Coronary artery (tissue), 2 donors: ENCODE results near the gene KRT222.

Experiments used
- DNase-seq: peaks from one replicate; pipeline ENCODE4 v3.0.0-alpha.2; 2017; ENCODE audit warnings: low spot score
- H3K27ac ChIP-seq, 2 donors: fragments of 200-600 bp; sonication (generic); one replicate each; pipeline ENCODE4 v1.5.1; 2016 to 2019
- H3K4me3 ChIP-seq: fragments of 200-600 bp; sonication (generic); 2 replicates; pipeline ENCODE4 v1.5.1; 2016; ENCODE audit warnings: mild to moderate bottlenecking, moderate library complexity
- TF ChIP-seq, protein P1 (sequence below): fragments of 200-600 bp; sonication (generic); IDR thresholded peaks from one replicate; pipeline ENCODE4 v1.5.1; 2019; ENCODE audit warnings: antibody characterized with exemption

Gene KRT222

DNA sequence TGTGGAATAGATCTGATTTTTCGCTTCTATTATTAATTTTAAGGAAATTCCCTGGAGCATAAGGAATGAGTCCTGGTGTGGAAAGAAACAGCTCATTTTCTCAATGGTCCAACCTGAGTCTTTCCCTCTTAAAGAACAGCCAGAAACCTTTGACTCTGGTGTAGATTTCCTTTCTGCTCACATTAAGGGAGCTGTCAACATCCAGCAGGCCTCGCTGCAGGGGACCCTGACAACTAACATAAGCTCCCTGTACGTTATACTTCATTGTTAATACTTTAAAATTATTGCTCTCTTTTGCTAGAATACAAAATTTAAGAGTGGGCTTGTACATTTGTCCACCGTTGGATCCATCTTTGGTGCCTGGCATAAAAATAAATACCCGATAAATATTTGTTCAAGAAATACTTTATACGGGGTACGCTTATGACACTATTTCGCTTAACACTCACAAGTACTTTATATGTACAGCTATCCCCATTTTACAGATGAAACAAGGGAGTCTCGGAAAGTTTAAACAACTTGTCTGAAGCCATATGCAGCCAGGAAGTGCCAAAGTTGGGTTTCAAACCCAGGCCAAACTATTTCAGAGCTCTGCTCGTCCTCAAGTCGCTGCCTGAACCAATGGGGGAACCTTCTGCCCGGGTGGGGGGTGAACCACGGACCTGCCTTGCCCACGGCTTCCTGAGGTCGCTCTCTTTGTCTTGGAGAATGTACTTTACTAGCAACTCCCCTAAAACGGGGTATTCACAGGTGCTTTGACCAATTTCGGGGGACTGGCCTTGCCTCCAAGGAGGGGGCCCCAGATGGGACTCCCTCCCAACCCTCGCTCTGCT, 18.0 kb downstream of the KRT222 start:
- TF ChIP-seq, protein P1, sequence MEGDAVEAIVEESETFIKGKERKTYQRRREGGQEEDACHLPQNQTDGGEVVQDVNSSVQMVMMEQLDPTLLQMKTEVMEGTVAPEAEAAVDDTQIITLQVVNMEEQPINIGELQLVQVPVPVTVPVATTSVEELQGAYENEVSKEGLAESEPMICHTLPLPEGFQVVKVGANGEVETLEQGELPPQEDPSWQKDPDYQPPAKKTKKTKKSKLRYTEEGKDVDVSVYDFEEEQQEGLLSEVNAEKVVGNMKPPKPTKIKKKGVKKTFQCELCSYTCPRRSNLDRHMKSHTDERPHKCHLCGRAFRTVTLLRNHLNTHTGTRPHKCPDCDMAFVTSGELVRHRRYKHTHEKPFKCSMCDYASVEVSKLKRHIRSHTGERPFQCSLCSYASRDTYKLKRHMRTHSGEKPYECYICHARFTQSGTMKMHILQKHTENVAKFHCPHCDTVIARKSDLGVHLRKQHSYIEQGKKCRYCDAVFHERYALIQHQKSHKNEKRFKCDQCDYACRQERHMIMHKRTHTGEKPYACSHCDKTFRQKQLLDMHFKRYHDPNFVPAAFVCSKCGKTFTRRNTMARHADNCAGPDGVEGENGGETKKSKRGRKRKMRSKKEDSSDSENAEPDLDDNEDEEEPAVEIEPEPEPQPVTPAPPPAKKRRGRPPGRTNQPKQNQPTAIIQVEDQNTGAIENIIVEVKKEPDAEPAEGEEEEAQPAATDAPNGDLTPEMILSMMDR, result no peak
- DNase-seq, result peak; percentile 79
- H3K27ac ChIP-seq, result peak overlapping the region; percentile 98 to 99
- peak overlapping the region; percentile 79 for H3K4me3 ChIP-seq

- H3K4me3 ChIP-seq, result peak overlapping the region; percentile 11
- TF ChIP-seq, protein P1, result no peak
- DNase-seq, result no peak
- no peak overlapping the region for H3K27ac ChIP-seq
Measured at GRCh38 chr17:40645943-40646342, 19.0 kb downstream of the KRT222 start.

GRCh38 chr17:40645291-40645690, 19.7 kb downstream of the KRT222 start:
- no peak overlapping the region for H3K4me3 ChIP-seq
- TF ChIP-seq, protein P1, result no peak
- no peak for DNase-seq
- H3K27ac ChIP-seq, result no peak overlapping the region

DNA sequence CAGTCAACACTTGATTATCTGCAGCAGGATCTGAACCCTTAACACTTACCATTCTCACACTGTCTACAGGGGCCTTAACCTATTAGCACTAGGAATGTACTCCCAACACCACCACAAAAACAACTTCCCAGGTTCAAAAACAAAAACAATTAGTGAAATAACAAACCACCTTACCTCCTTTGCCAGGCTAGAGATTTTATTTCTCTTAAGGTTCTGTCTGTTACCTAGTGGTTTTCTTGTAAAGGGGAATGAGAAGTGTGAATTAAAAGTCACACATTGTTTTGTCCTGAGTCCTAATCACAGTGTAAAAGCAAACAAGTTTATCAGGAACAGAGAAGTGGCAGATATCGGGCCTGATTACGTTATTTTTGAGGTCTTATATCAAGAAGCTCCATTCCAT, 27.0 kb downstream of the KRT222 start:
- TF ChIP-seq, protein P1, result no peak

DNA sequence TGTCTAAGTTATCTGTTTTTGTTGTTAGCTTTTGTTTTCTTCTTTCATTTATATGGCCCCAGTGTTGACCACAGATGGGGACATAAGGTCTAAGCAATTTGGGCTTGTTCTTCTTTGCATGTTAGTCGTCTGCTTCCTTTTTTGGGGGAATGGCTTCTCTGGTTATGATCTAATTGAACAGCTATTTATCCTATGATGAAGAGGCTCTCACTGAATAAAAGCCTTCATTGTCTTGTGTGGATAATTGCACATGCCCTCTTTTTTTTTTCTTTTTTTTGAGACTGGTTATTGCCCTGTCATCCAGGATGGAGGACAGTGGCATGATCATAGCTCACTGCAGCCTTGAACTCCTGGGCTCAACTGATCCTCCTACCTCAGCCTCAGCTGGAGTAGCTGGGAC, 31.1 kb downstream of the KRT222 start:
- no peak overlapping the region for H3K27ac ChIP-seq
- H3K4me3 ChIP-seq, result no peak overlapping the region
- TF ChIP-seq, protein P1, result no peak
- no peak for DNase-seq

More for the DNA sequence above, 27.0 kb downstream of the KRT222 start:
- DNase-seq, result no peak
- no peak overlapping the region for H3K27ac ChIP-seq
- no peak overlapping the region for H3K4me3 ChIP-seq

GRCh38 chr17:40632216-40632615, 32.8 kb downstream of the KRT222 start:
- no peak for DNase-seq
- Histone ChIP-seq H3K4me3 (no peak overlapping the region), H3K27ac (no peak overlapping the region)
- TF ChIP-seq, protein P1, result no peak

DNA sequence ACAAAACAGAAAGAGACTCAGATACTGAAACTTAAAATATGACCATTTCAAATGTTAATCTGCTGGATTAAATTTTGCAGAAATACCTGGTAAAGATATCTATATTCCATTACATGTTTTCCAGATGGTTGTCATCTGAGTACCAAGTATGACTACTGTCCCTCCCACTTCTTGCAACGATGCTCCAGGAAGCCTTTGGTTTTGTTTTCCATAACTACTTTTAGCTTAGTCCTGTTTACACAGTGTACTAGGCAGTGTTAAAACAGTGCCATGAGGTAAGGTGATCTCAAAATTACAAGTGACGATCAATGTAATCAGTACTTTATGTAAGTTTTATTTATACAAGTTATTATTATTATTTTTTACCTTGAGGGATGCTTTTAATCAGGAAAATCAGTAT, 35.1 kb downstream of the KRT222 start:
- Histone ChIP-seq H3K27ac (no peak overlapping the region), H3K4me3 (no peak overlapping the region)
- DNase-seq, result no peak
- TF ChIP-seq, protein P1, result no peak
